HG02870 (cell line): Measurements from ENCODE around the gene TMPRSS3.

Source experiments
- ATAC-seq: cut with Tn5 transposase; IDR thresholded peaks from one replicate; pipeline ENCODE4 v1.9.1; 2021; ENCODE audit warnings: mild to moderate bottlenecking, moderate library complexity; ENCODE audit not compliant: unreplicated experiment

Gene TMPRSS3

GRCh38 chr21:42338729-42339715, 56.8 kb downstream of the TMPRSS3 start:
- ATAC-seq, result no peak

GRCh38 chr21:42337830-42338728, 57.8 kb downstream of the TMPRSS3 start:
- no peak for ATAC-seq

- no peak for ATAC-seq
Observed at GRCh38 chr21:42337276-42337675, 58.6 kb downstream of the TMPRSS3 start.

GRCh38 chr21:42336054-42336453, 59.8 kb downstream of the TMPRSS3 start:
- ATAC-seq, result no peak

- ATAC-seq, result no peak
Observed at GRCh38 chr21:42332557-42333317, 63.1 kb downstream of the TMPRSS3 start.

GRCh38 chr21:42331660-42332059, 64.2 kb downstream of the TMPRSS3 start:
- no peak for ATAC-seq

GRCh38 chr21:42330380-42331371, 65.2 kb downstream of the TMPRSS3 start:
- no peak for ATAC-seq

GRCh38 chr21:42324896-42325295, 71.0 kb downstream of the TMPRSS3 start:
- ATAC-seq, result no peak
